Glutamatergic neuron (in vitro differentiated cells): Measurements from ENCODE around the gene ODAD4. TPM values are rescaled to one million over a fixed set of nuclear protein-coding genes. Genes with fewer than 3 reads are reported as not detected.

Experiments used
- DNase-seq: peaks from one replicate; pipeline ENCODE4 v3.0.0; 2022
- H3K27ac Mint-ChIP-seq: one replicate; pipeline ENCODE4 v1.8.0; 2020; ENCODE audit warnings: mild to moderate bottlenecking, mixed read lengths, inconsistent platforms; ENCODE audit not compliant: unreplicated experiment
- H3K27me3 Mint-ChIP-seq: one replicate; pipeline ENCODE4 v1.8.0; 2020; ENCODE audit warnings: mild to moderate bottlenecking, moderate library complexity, mixed read lengths, inconsistent platforms; ENCODE audit not compliant: unreplicated experiment
- H3K36me3 Mint-ChIP-seq: one replicate; pipeline ENCODE4 v1.8.0; 2020; ENCODE audit warnings: mild to moderate bottlenecking, mixed read lengths, inconsistent platforms; ENCODE audit not compliant: unreplicated experiment
- H3K4me1 Mint-ChIP-seq: one replicate; pipeline ENCODE4 v1.8.0; 2020; ENCODE audit warnings: mild to moderate bottlenecking, low read depth, mixed read lengths, inconsistent platforms; ENCODE audit not compliant: unreplicated experiment
- H3K4me3 Mint-ChIP-seq: one replicate; pipeline ENCODE4 v1.8.0; 2020; ENCODE audit warnings: mild to moderate bottlenecking, mixed read lengths, inconsistent platforms; ENCODE audit not compliant: unreplicated experiment
- H3K9me3 Mint-ChIP-seq: one replicate; pipeline ENCODE4 v1.8.0; 2020; ENCODE audit warnings: mild to moderate bottlenecking, moderate library complexity, mixed read lengths, inconsistent platforms; ENCODE audit not compliant: unreplicated experiment
- total RNA-seq: library from RNA; stranded (reverse); fragmentation: NEBNext Ultra II Directional; extraction: Animal tissue kit (Norgen Biotek cat#: 25700); gene quantifications from one replicate; pipeline ENCODE4 v1.2.1, GENCODE V29; 2021; ENCODE audit not compliant: unreplicated experiment
- TF ChIP-seq, protein P1 (sequence below): fragments of 200-600 bp; sonication (generic); IDR thresholded peaks from one replicate; pipeline ENCODE4 v1.5.0; 2021; ENCODE audit not compliant: partially characterized antibody, unreplicated experiment

The ODAD4 gene
- total RNA-seq, 1 donor from 2014 or later = 3.4 TPM

- no peaks in the 10 kb centered on the region for H3K36me3 Mint-ChIP-seq
- H3K9me3 Mint-ChIP-seq = peaks cover 3% of the 10 kb centered on the region
- no peak overlapping the region for H3K4me3 Mint-ChIP-seq
- TF ChIP-seq, protein P1, sequence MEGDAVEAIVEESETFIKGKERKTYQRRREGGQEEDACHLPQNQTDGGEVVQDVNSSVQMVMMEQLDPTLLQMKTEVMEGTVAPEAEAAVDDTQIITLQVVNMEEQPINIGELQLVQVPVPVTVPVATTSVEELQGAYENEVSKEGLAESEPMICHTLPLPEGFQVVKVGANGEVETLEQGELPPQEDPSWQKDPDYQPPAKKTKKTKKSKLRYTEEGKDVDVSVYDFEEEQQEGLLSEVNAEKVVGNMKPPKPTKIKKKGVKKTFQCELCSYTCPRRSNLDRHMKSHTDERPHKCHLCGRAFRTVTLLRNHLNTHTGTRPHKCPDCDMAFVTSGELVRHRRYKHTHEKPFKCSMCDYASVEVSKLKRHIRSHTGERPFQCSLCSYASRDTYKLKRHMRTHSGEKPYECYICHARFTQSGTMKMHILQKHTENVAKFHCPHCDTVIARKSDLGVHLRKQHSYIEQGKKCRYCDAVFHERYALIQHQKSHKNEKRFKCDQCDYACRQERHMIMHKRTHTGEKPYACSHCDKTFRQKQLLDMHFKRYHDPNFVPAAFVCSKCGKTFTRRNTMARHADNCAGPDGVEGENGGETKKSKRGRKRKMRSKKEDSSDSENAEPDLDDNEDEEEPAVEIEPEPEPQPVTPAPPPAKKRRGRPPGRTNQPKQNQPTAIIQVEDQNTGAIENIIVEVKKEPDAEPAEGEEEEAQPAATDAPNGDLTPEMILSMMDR = no peak
- no peak overlapping the region for H3K27ac Mint-ChIP-seq
- peaks cover 19% of the 10 kb centered on the region for H3K4me1 Mint-ChIP-seq
- H3K27me3 Mint-ChIP-seq = peaks cover 3% of the 10 kb centered on the region
- DNase-seq = no peak
Measured at GRCh38 chr17:41941168-41941567, 10.8 kb downstream of the ODAD4 start.

- H3K9me3 Mint-ChIP-seq = peaks cover 3% of the 10 kb centered on the region
- H3K27ac Mint-ChIP-seq = no peak overlapping the region
- peaks cover 3% of the 10 kb centered on the region for H3K27me3 Mint-ChIP-seq
- peaks cover 19% of the 10 kb centered on the region for H3K4me1 Mint-ChIP-seq
- H3K4me3 Mint-ChIP-seq = no peak overlapping the region
- DNase-seq = no peak
- TF ChIP-seq, protein P1 = no peak
- H3K36me3 Mint-ChIP-seq = no peaks in the 10 kb centered on the region
Measured at GRCh38 chr17:41942626-41943373, 12.4 kb downstream of the ODAD4 start.

GRCh38 chr17:41943492-41943891 is 13.1 kb downstream of the ODAD4 start:
- no peak overlapping the region for H3K4me3 Mint-ChIP-seq
- TF ChIP-seq, protein P1 = no peak
- H3K9me3 Mint-ChIP-seq = peaks cover 3% of the 10 kb centered on the region
- no peak overlapping the region for H3K27ac Mint-ChIP-seq
- no peak for DNase-seq
- no peaks in the 10 kb centered on the region for H3K36me3 Mint-ChIP-seq
- peaks cover 3% of the 10 kb centered on the region for H3K27me3 Mint-ChIP-seq
- H3K4me1 Mint-ChIP-seq = peaks cover 16% of the 10 kb centered on the region

- TF ChIP-seq, protein P1 = no peak
- peaks cover 5% of the 10 kb centered on the region for H3K4me1 Mint-ChIP-seq
- H3K27ac Mint-ChIP-seq = no peak overlapping the region
- no peak overlapping the region for H3K4me3 Mint-ChIP-seq
- no peak for DNase-seq
- peaks cover 3% of the 10 kb centered on the region for H3K9me3 Mint-ChIP-seq
- peaks cover 3% of the 10 kb centered on the region for H3K27me3 Mint-ChIP-seq
- H3K36me3 Mint-ChIP-seq = no peaks in the 10 kb centered on the region
Measured at GRCh38 chr17:41944943-41945342, 14.5 kb downstream of the ODAD4 start.

GRCh38 chr17:41948762-41949460 is 18.5 kb downstream of the ODAD4 start:
- Mint-ChIP-seq H3K27ac (no peak overlapping the region), H3K4me3 (no peak overlapping the region)

More at GRCh38 chr17:41948762-41949460, 18.5 kb downstream of the ODAD4 start:
- no peaks in the 10 kb centered on the region for H3K27me3 Mint-ChIP-seq
- H3K36me3 Mint-ChIP-seq = no peaks in the 10 kb centered on the region
- no peaks in the 10 kb centered on the region for H3K4me1 Mint-ChIP-seq
- TF ChIP-seq, protein P1 = no peak
- no peaks in the 10 kb centered on the region for H3K9me3 Mint-ChIP-seq
- no peak for DNase-seq
